ENCODE results near the gene STRIP2.

DNA sequence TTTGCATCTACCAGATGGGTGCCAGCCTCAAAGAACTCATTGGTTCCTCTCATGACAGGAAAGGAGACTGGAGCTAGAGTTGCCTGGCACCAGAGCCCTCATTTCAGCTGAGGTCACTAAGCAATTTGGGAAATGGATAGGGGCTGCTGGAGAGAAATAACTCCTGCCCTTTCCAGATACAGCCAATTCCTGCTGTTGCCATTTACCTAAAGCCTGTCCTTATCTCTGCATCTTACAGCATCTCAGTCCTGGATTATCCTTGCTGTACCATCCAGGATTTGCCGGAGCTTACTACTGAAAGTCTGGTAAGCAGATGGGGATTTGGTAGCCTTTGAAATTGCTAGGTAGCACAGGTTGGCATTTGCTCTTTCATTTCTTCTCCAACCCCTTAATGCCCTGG, 36.2 kb downstream of the STRIP2 start:
- TF ChIP-seq, protein P1, sequence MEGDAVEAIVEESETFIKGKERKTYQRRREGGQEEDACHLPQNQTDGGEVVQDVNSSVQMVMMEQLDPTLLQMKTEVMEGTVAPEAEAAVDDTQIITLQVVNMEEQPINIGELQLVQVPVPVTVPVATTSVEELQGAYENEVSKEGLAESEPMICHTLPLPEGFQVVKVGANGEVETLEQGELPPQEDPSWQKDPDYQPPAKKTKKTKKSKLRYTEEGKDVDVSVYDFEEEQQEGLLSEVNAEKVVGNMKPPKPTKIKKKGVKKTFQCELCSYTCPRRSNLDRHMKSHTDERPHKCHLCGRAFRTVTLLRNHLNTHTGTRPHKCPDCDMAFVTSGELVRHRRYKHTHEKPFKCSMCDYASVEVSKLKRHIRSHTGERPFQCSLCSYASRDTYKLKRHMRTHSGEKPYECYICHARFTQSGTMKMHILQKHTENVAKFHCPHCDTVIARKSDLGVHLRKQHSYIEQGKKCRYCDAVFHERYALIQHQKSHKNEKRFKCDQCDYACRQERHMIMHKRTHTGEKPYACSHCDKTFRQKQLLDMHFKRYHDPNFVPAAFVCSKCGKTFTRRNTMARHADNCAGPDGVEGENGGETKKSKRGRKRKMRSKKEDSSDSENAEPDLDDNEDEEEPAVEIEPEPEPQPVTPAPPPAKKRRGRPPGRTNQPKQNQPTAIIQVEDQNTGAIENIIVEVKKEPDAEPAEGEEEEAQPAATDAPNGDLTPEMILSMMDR (IDR thresholded peaks at IDR 0.05; ENCODE audit: low read depth, low read length, poor library complexity, severe bottlenecking), result no peak
- no peak for TF ChIP-seq EZH2phosphoT487 (IDR thresholded peaks at IDR 0.05; ENCODE audit: borderline replicate concordance, low read length)
